ENCODE measurements around the gene DGKH. TPM values are rescaled to one million over a fixed set of nuclear protein-coding genes. Genes with fewer than 3 reads are reported as not detected.

DGKH gene
- total and polyA plus RNA-seq, 9 donors: 2.1 to 14.1 (median 9.3) TPM

GRCh38 chr13:42027286-42027685 is 21.2 kb upstream of the DGKH start:
- no peaks in the 10 kb centered on the region for H3K4me1 ChIP-seq (ENCODE audit: insufficient read depth)
- intact Hi-C loops (cut with DNase I): no loop called here
- no peak for DNase-seq
- H3K27ac ChIP-seq: no peak overlapping the region
- H3K9me3 ChIP-seq: no peaks in the 10 kb centered on the region
- no peaks in the 10 kb centered on the region for H3K36me3 ChIP-seq
- no peak overlapping the region for H3K4me3 ChIP-seq
- TF ChIP-seq EP300 (IDR thresholded peaks at IDR 0.05): no peak
- no peaks in the 10 kb centered on the region for H3K27me3 ChIP-seq

DNA sequence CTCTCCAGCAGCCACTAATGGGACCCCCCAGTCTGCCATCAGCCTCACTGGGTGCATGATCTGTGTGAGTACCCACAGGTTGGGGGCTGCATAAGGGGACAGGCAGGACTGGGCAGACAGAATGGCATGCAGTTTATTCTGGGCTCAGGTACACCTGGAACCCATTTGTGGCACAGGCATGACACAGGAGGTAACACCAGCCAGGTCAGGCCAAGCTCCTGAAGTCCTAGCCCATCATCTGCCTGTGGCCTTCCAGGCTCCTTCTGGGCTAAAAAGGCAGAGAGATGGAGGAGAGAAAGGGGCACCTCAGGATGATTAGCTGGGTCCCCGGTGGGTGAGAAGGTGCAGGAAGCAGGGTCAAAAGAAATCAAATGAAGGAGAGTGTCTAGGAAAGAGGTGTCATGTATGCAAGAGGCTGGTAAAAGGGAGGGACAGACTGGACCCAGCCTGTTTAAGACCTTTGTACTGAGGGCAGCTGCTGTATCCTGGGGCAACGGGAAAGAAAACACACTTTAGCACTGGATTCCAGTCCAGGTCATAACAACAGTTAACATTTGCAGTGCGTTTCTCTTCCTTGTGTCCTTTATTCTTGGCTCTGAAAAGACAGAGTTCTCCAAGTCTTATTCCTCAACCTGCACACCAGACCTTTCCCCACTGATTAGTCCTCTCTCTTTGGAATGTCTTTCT is 20.2 kb upstream of the DGKH start:
- Histone ChIP-seq H3K27ac (no peak overlapping the region), H3K36me3 (no peaks in the 10 kb centered on the region), H3K27me3 (no peaks in the 10 kb centered on the region), H3K4me1 (ENCODE audit: insufficient read depth) (no peaks in the 10 kb centered on the region), H3K4me3 (no peak overlapping the region), H3K9me3 (no peaks in the 10 kb centered on the region)
- TF ChIP-seq EP300 (IDR thresholded peaks at IDR 0.05) (no peak), POLR2A (IDR thresholded peaks at IDR 0.05) (no peak), CTCF (IDR thresholded peaks at IDR 0.05) (no peak)
- no peak for DNase-seq
- intact Hi-C loops (cut with DNase I): no loop called here
- WGBS, 3 donors: 30 to 55% (median 31%) methylated on average over 3 of the region's 3 CpGs

DNA sequence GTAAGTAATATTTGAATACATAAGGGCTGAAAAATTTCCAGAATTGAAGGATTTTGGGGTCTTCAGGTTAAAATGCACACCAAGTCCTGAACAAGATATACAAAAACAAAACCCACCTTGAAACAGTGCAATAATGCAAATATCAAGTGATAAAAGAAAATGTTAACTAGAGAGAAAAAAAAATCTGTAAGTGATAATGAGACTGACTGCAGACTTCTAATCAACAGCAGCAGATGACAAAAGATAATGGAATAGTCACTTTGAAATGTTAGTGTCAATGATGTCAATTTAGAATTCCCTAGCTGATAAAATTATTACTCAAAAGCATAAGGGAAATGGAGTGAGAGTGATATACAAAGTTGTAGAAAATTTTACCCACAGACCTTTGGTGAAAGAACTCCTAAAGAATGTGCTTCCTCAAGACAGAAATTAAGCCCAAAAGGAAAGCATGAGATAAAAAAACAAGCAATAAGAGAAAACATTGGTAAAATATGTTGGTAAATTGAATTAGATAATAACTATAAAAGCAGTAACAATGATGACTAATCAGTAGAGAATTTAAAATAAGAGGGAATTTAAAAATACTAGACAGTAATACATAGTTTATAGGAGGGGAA is 12.4 kb upstream of the DGKH start:
- no peak for TF ChIP-seq CTCF (IDR thresholded peaks at IDR 0.05)
- no peak for TF ChIP-seq EP300 (IDR thresholded peaks at IDR 0.05)
- TF ChIP-seq POLR2A (IDR thresholded peaks at IDR 0.05): no peak
- no peaks in the 10 kb centered on the region for H3K27me3 ChIP-seq

DNA sequence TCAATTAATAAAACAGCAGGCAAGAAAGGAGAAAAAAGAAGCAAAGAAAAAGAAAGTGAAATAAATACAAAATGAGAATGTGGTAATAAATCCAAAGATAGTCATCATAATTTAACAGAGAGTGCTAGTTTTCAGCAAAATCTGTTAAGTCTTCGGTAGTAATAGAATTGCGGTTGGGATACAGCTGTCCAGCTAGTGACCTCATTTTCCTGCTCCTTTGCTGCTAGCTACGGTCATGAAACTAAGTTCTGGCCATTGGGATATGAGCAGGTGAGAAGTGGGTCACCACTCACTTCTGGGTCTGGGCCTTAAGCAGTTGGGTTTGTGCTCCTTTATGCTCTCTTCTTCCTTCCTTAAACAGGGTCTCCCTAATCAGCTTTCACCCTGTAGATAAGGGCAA is 11.7 kb upstream of the DGKH start:
- H3K36me3 ChIP-seq: no peaks in the 10 kb centered on the region
- no peak overlapping the region for H3K27ac ChIP-seq
- TF ChIP-seq POLR2A (IDR thresholded peaks at IDR 0.05): no peak
- no peaks in the 10 kb centered on the region for H3K9me3 ChIP-seq
- no peak for DNase-seq
- H3K27me3 ChIP-seq: no peaks in the 10 kb centered on the region
- no peaks in the 10 kb centered on the region for H3K4me1 ChIP-seq (ENCODE audit: insufficient read depth)
- H3K4me3 ChIP-seq: no peak overlapping the region
- 93 to 98% (median 94%) methylated on average over 3 of the region's 3 CpGs for WGBS, 3 donors
- intact Hi-C loops (cut with DNase I): no loop called here

More for the DNA sequence above, 12.4 kb upstream of the DGKH start:
- Histone ChIP-seq H3K4me3 (no peak overlapping the region), H3K36me3 (no peaks in the 10 kb centered on the region), H3K27ac (no peak overlapping the region), H3K9me3 (no peaks in the 10 kb centered on the region), H3K4me1 (ENCODE audit: insufficient read depth) (no peaks in the 10 kb centered on the region)
- no peak for DNase-seq
- intact Hi-C loops (cut with DNase I): no loop called here

GRCh38 chr13:42038661-42039456 is 9.6 kb upstream of the DGKH start:
- no peak overlapping the region for H3K27ac ChIP-seq
- no peaks in the 10 kb centered on the region for H3K27me3 ChIP-seq
- H3K4me1 ChIP-seq (ENCODE audit: insufficient read depth): no peaks in the 10 kb centered on the region
- whole genome bisulfite sequencing, 3 donors: 92 to 95% (median 93%) methylated on average over 19 of the region's 19 CpGs
- H3K9me3 ChIP-seq: no peaks in the 10 kb centered on the region
- TF ChIP-seq EP300 (IDR thresholded peaks at IDR 0.05) (no peak), POLR2A (IDR thresholded peaks at IDR 0.05) (no peak), CTCF (IDR thresholded peaks at IDR 0.05) (no peak)
- H3K4me3 ChIP-seq: no peak overlapping the region
- intact Hi-C loops (cut with DNase I): no loop called here
- no peaks in the 10 kb centered on the region for H3K36me3 ChIP-seq
- peak in 2 of 5 donors; percentile 16 to 22 for DNase-seq

Data from ovary (tissue), 9 donors.